K562 (cell line): ENCODE data around the gene MBNL1. TPM values are rescaled to one million over a fixed set of nuclear protein-coding genes. Genes with fewer than 3 reads are reported as not detected.
A peak's percentile ranks its signal among the peaks of the same experiment; 100 is the strongest.

Experiments used
- ATAC-seq: fragments of 200-7000 bp; cut with Tn5 transposase; 3 replicates; pipeline ENCODE4 v1.9.1; 2020; ENCODE audit warnings: moderate library complexity
- BruUV-seq: library from RNA; stranded (reverse); fragments of 400-500 nt; replicated peaks from 2 replicates; lab custom pipeline; 2021; lab: Mats Ljungman, UMichigan
- CTCF ChIA-PET: fragments of 300-600 bp; formaldehyde crosslinking; extraction: SDS; loops from one replicate; lab custom pipeline; 2021; ENCODE audit warnings: low intra/inter-chr PET ratio; lab: Yijun Ruan, JAX
- POLR2A ChIA-PET: fragments of 300-600, 350-650 bp; sonication (Branson Sonifier 250); formaldehyde crosslinking; extraction: SDS; loops from one replicate; lab custom pipeline; 2021; ENCODE audit warnings: antibody characterized with exemption, inconsistent platforms; lab: Yijun Ruan, JAX
- DNase-seq, 4 experiments: peaks; one replicate each; pipeline versions ENCODE4 v3.0.0 to v3.0.0-alpha.2; 2011 to 2018; ENCODE audit warnings: low spot score in 3 of 4, mixed read lengths in 3 of 4; ENCODE audit errors: extremely low read depth in 1 of 4
- FAIRE-seq: peaks from 2 replicates; lab custom pipeline; 2011; peaks lifted over from hg19 to GRCh38; lab: Jason Lieb, UNC
- H2AFZ ChIP-seq: 2 replicates; pipeline ENCODE4 v1.6.0; 2011; ENCODE audit warnings: low read depth, low read length, control low read depth, inconsistent platforms
- H3K27ac ChIP-seq: fragments of 200-600 bp; 3 replicates; pipeline ENCODE4 v1.8.0; 2011; ENCODE audit warnings: low read depth, mild to moderate bottlenecking, control low read depth, inconsistent platforms, low read length, moderate library complexity, mixed read lengths; ENCODE audit errors: extremely low read depth
- H3K27me3 ChIP-seq, 2 experiments: fragments of 300-600 bp in 1 of 2; 2 replicates in 1 of 2; 3 replicates in 1 of 2; pipeline versions ENCODE4 v1.6.0 to v1.8.0; 2011; ENCODE audit warnings: inconsistent platforms in 2 of 2, low read length in 2 of 2, mild to moderate bottlenecking in 1 of 2, mixed read lengths in 1 of 2, moderate library complexity in 1 of 2; ENCODE audit not compliant: control insufficient read depth in 2 of 2, insufficient read depth in 2 of 2
- H3K36me3 ChIP-seq: fragments of 300-600 bp; 3 replicates; pipeline ENCODE4 v1.8.0; 2011; ENCODE audit warnings: mild to moderate bottlenecking, low read length, inconsistent platforms; ENCODE audit not compliant: control insufficient read depth, insufficient read depth
- H3K4me1 ChIP-seq, 2 experiments: fragments of 200-600 bp in 1 of 2; replicated peaks in 1 of 2; 2 replicates in 1 of 2; 3 replicates in 1 of 2; pipeline versions ENCODE4 v1.5.1 to v1.8.0; 2011; ENCODE audit warnings: inconsistent platforms in 2 of 2, low read length in 2 of 2, mild to moderate bottlenecking in 1 of 2, mixed read lengths in 1 of 2, moderate library complexity in 1 of 2; ENCODE audit not compliant: control insufficient read depth in 2 of 2, insufficient read depth in 2 of 2
- H3K4me2 ChIP-seq: 2 replicates; pipeline ENCODE4 v1.6.1; 2011; ENCODE audit warnings: low read length, control low read depth, inconsistent platforms, mixed read lengths; ENCODE audit not compliant: insufficient read depth
- H3K4me3 ChIP-seq: fragments of 200-600 bp; sonication (generic), shearing (Covaris generic); 2 replicates; pipeline ENCODE4 v1.5.1; 2016; ENCODE audit warnings: control low read depth, inconsistent platforms
- H3K79me2 ChIP-seq: fragments of 200-600 bp; 3 replicates; pipeline ENCODE4 v1.8.0; 2011; ENCODE audit warnings: low read length, inconsistent platforms; ENCODE audit not compliant: control insufficient read depth, insufficient read depth
- H3K9ac ChIP-seq, 2 experiments: 2 replicates each; pipeline versions ENCODE4 v1.6.0 to v1.6.1; 2011; ENCODE audit warnings: low read depth in 2 of 2, low read length in 2 of 2, control low read depth in 1 of 2, inconsistent platforms in 1 of 2, mild to moderate bottlenecking in 1 of 2, mixed read lengths in 1 of 2; ENCODE audit not compliant: insufficient read depth in 1 of 2
- H3K9me1 ChIP-seq: one replicate; pipeline ENCODE4 v1.6.0; 2011; ENCODE audit warnings: inconsistent platforms, mild to moderate bottlenecking, low read length, moderate library complexity; ENCODE audit not compliant: control insufficient read depth, insufficient read depth
- H3K9me3 ChIP-seq: replicated peaks from 2 replicates; pipeline ENCODE4 v1.5.1; 2011; ENCODE audit warnings: low read depth, low read length, inconsistent platforms; ENCODE audit not compliant: control insufficient read depth, insufficient read depth
- H4K20me1 ChIP-seq: replicated peaks from 2 replicates; pipeline ENCODE4 v1.6.1; 2011; ENCODE audit warnings: low read length, inconsistent platforms, mixed read lengths; ENCODE audit not compliant: control insufficient read depth, insufficient read depth
- ARID1B ChIP-seq: fragments of 450-650 bp; IDR thresholded peaks from 2 replicates; pipeline ENCODE4 v1.6.1; 2016; ENCODE audit warnings: antibody characterized with exemption, mild to moderate bottlenecking, inconsistent platforms
- ATF3 ChIP-seq, 2 experiments: fragments of 450-650 bp in 1 of 2; sonication (generic) in 1 of 2; formaldehyde crosslinking in 1 of 2; IDR thresholded peaks in 1 of 2; conservative IDR thresholded peaks in 1 of 2; 2 replicates each; pipeline versions ENCODE4 v1.6.1 to v1.8.1; 2016 to 2023; ENCODE audit warnings: mild to moderate bottlenecking in 2 of 2, moderate library complexity in 2 of 2, inconsistent platforms in 1 of 2, missing genetic modification reagents in 1 of 2
- BMI1 ChIP-seq: fragments of 150-350 bp; IDR thresholded peaks from 2 replicates; pipeline ENCODE4 v1.6.1; 2014; ENCODE audit warnings: low read length
- CBFA2T3 ChIP-seq: fragments of 450-650 bp; IDR thresholded peaks from 2 replicates; pipeline ENCODE4 v1.6.1; 2017
- CSDE1 ChIP-seq, 2 experiments: fragments of 450-650 bp; IDR thresholded peaks; 2 replicates each; pipeline ENCODE4 v1.6.1; 2016; ENCODE audit warnings: mild to moderate bottlenecking in 1 of 2
- HNRNPH1 ChIP-seq: fragments of 200-400 bp; formaldehyde crosslinking; optimal IDR thresholded peaks from 2 replicates; pipeline ENCODE3; 2017; ENCODE audit warnings: low read depth, mild to moderate bottlenecking, low read length, moderate library complexity
- KDM1A ChIP-seq, 2 experiments: fragments of 450-650 bp; IDR thresholded peaks; 2 replicates each; pipeline ENCODE4 v1.6.1; 2016; ENCODE audit warnings: mild to moderate bottlenecking in 2 of 2
- MAZ ChIP-seq, 2 experiments: fragments of 450-650 bp in 1 of 2; sonication (generic) in 1 of 2; formaldehyde crosslinking; IDR thresholded peaks in 1 of 2; conservative IDR thresholded peaks in 1 of 2; 2 replicates each; pipeline versions ENCODE4 v1.4.0 to v1.5.0; 2020; ENCODE audit warnings: mild to moderate bottlenecking in 1 of 2, missing genetic modification reagents in 1 of 2
- MCM2 ChIP-seq: fragments of 450-650 bp; IDR thresholded peaks from 2 replicates; pipeline ENCODE4 v1.6.1; 2017; ENCODE audit warnings: low read depth, mild to moderate bottlenecking
- MEIS2 ChIP-seq: fragments of 450-650 bp; IDR thresholded peaks from 2 replicates; pipeline ENCODE4 v1.6.1; 2014; ENCODE audit warnings: mild to moderate bottlenecking; ENCODE audit not compliant: partially characterized antibody
- NCOA6 ChIP-seq: fragments of 450-650 bp; IDR thresholded peaks from 2 replicates; pipeline ENCODE4 v1.6.1; 2017; ENCODE audit warnings: mild to moderate bottlenecking
- NFIC ChIP-seq: fragments of 450-650 bp; IDR thresholded peaks from 2 replicates; pipeline ENCODE4 v1.6.1; 2017; ENCODE audit warnings: mild to moderate bottlenecking, inconsistent platforms
- NR3C1 ChIP-seq: sonication (generic); formaldehyde crosslinking; IDR thresholded peaks from 2 replicates; pipeline ENCODE4 v1.8.1; 2022; ENCODE audit warnings: missing genetic modification reagents
- PCBP2 ChIP-seq: fragments of 200-400 bp; formaldehyde crosslinking; IDR thresholded peaks from 2 replicates; pipeline ENCODE4 v1.6.1; 2018; ENCODE audit warnings: low read length, low read depth, mild to moderate bottlenecking, moderate library complexity; ENCODE audit not compliant: poor library complexity, severe bottlenecking
- SRF ChIP-seq, 2 experiments: fragments of 250-450, 450-650 bp in 1 of 2; sonication (Bioruptor Pico) in 1 of 2; sonication (generic) in 1 of 2; formaldehyde crosslinking; IDR thresholded peaks; 2 replicates each; pipeline versions ENCODE4 v1.5.0 to v1.5.1; 2020 to 2022; ENCODE audit warnings: mild to moderate bottlenecking in 1 of 2, missing genetic modification reagents in 1 of 2
- SUPT5H ChIP-seq: fragments of 450-650 bp; IDR thresholded peaks from 2 replicates; pipeline ENCODE4 v1.6.1; 2016
- TBP ChIP-seq: optimal IDR thresholded peaks from 2 replicates; pipeline ENCODE3; 2011; ENCODE audit warnings: low read depth, low read length, improper control_type of control experiment
- ZBTB2 ChIP-seq: fragments of 450-650 bp; IDR thresholded peaks from 2 replicates; pipeline ENCODE4 v1.6.1; 2016; ENCODE audit warnings: antibody characterized with exemption
- ZNF140 ChIP-seq: fragments of 250-450 bp; sonication (Bioruptor Pico); IDR thresholded peaks from 2 replicates; pipeline ENCODE4 v1.8.0; 2021; ENCODE audit warnings: moderate library complexity, mild to moderate bottlenecking, inconsistent platforms
- ZNF146 ChIP-seq: IDR thresholded peaks from one replicate; pipeline ENCODE4 v1.6.1; 2018; ENCODE audit warnings: missing compliant biosample characterization; ENCODE audit not compliant: unreplicated experiment
- ZNF384 ChIP-seq: IDR thresholded peaks from 2 replicates; pipeline ENCODE4 v1.6.1; 2012; ENCODE audit warnings: low read depth, low read length, improper control_type of control experiment
- ZNF398 ChIP-seq: fragments of 250-450 bp; sonication (Bioruptor Pico); IDR thresholded peaks from 2 replicates; pipeline ENCODE4 v1.8.0; 2021; ENCODE audit warnings: moderate library complexity, mild to moderate bottlenecking, inconsistent platforms
- WGBS: fragments of 100-300 bp; shearing (Covaris generic); methylation state at CpG from one replicate; pipeline ENCODE4 v1.1.6; 2016; ENCODE audit warnings: low coverage, mixed read lengths; ENCODE audit not compliant: insufficient coverage; ENCODE audit errors: missing lambda C conversion rate; 5-methylcytosine and 5-hydroxymethylcytosine counted together
- in situ Hi-C: fragments of 300-500 bp; cut with MboI; formaldehyde crosslinking; loops from 4 replicates; pipeline ENCODE4 v1.15.0; 2018; ENCODE audit warnings: inconsistent platforms, mixed read lengths
- intact Hi-C: fragments of 100-400 bp; cut with micrococcal nuclease; formaldehyde crosslinking; loops from 2 replicates; pipeline ENCODE4 v1.14.2; 2022
- polyA plus RNA-seq, 8 experiments: library from polyadenylated mRNA; depleted of rRNA in 4 of 8; stranded (reverse) in 5 of 8; unstranded in 3 of 8; fragments of >200 nt; fragmentation: Nextera tagmentation in 2 of 8; fragmentation: Illumina TruSeq in 1 of 8; extraction: Ambion mirVana in 2 of 8; extraction: Trizol in 1 of 8; gene quantifications; 2 replicates each; pipeline versions ENCODE4 v1.2.1 to v1.2.3, GENCODE V29; 2011 to 2014; ENCODE audit warnings: inconsistent platforms in 1 of 8, missing spikeins in 1 of 8
- total RNA-seq, 7 experiments: library from RNA; depleted of rRNA in 6 of 7; stranded (reverse); fragments of >200 nt in 6 of 7; fragmentation: Illumina TruSeq in 2 of 7; extraction: Trizol in 2 of 7; gene quantifications; 2 replicates each; pipeline versions ENCODE4 v1.2.1 to v1.2.3, GENCODE V29; 2011 to 2021; ENCODE audit warnings: low replicate concordance in 1 of 7

The MBNL1 gene
- total and polyA plus RNA-seq, 9 of the 15 experiments (the other 6 are each of a cell fraction or from before 2014, with no cell fraction given) = 70.3 to 243 (median 220) TPM

- POLR2A ChIA-PET = interaction anchor here (0.6 kb wide), 1 partner anchor 164 kb away, joined by 4 read pairs; no protein-coding TSS in a partner anchor
Observed at GRCh38 chr3:152434142-152434541, 165.4 kb downstream of the MBNL1 start.

More at GRCh38 chr3:152434142-152434541, 165.4 kb downstream of the MBNL1 start:
- intact Hi-C loops (no loop called here), in situ Hi-C loops (no loop called here)
- Histone ChIP-seq H3K9me1 (no peaks in the 10 kb centered on the region), H3K27me3 (no peaks in the 10 kb centered on the region), H3K4me1 (peaks cover 0 to 6% of the 10 kb centered on the region in 2 experiments; a peak in 3 of 5 replicates), H3K4me3 (no peak overlapping the region), H4K20me1 (no peaks in the 10 kb centered on the region), H3K27ac (no peak overlapping the region), H3K4me2 (no peak overlapping the region), H3K36me3 (peaks cover 74% of the 10 kb centered on the region), H2AFZ (no peak overlapping the region), H3K9me3 (no peaks in the 10 kb centered on the region), H3K79me2 (peaks cover 97% of the 10 kb centered on the region), H3K9ac (no peak overlapping the region)
- CTCF ChIA-PET = no interaction called here
- no peak for TF ChIP-seq MAZ (CRISPR knock-in tag; conservative IDR thresholded peaks at IDR 0.05 in 1 of 2, IDR thresholded peaks at IDR 0.05 in 1 of 2)
- no peak for TF ChIP-seq MEIS2
- TF ChIP-seq MCM2 = no peak
- no peak for TF ChIP-seq NCOA6
- TF ChIP-seq CBFA2T3 = no peak
- no peak for TF ChIP-seq PCBP2
- TF ChIP-seq ZNF146 (CRISPR knock-in tag) = peak; percentile 79
- TF ChIP-seq ZBTB2 = no peak
- TF ChIP-seq SRF (CRISPR knock-in tag; IDR thresholded peaks at IDR 0.05) = no peak
- no peak for TF ChIP-seq HNRNPH1
- TF ChIP-seq NFIC = no peak
- no peak for TF ChIP-seq TBP
- TF ChIP-seq KDM1A (IDR thresholded peaks at IDR 0.05) = 0 out of 4 replicates have a peak, but pooled peaks of 1 of the 2 experiments have one; percentile 19
- no peak for TF ChIP-seq ZNF140 (CRISPR knock-in tag)
- no peak for TF ChIP-seq NR3C1 (CRISPR knock-in tag)
- no peak for TF ChIP-seq CSDE1 (IDR thresholded peaks at IDR 0.05)
- 0 out of 2 replicates have a peak, but pooled peaks have one; percentile 10 for TF ChIP-seq ATF3 (IDR thresholded peaks at IDR 0.05)
- TF ChIP-seq ATF3 (CRISPR knock-in tag; conservative IDR thresholded peaks at IDR 0.05) = no peak
- TF ChIP-seq SUPT5H = 0 out of 2 replicates have a peak, but pooled peaks have one; percentile 7
- no peak for TF ChIP-seq ZNF398 (CRISPR knock-in tag)
- no peak for TF ChIP-seq ARID1B
- no peak for TF ChIP-seq BMI1
- TF ChIP-seq ZNF384 = no peak
- no peak for DNase-seq
- no peak for ATAC-seq
- no TSS peak for BruUV-seq
- no peak for FAIRE-seq
- 87% methylated on average over 2 of the region's 2 CpGs for WGBS
